T-cell (primary cell): ENCODE data around the gene FLT3LG. TPM values are rescaled to one million over a fixed set of nuclear protein-coding genes. Genes with fewer than 3 reads are reported as not detected.

Experiments used
- ATAC-seq, 4 experiments: fragments of 200-7000 bp in 3 of 4; fragments of 150-1000 bp in 1 of 4; cut with Tn5 transposase; replicated peaks in 1 of 4; 1 replicate in 3 of 4; 2 replicates in 1 of 4; pipeline ENCODE4 v1.10.0; 2021; ENCODE audit warnings: moderate library complexity in 3 of 4, mild to moderate bottlenecking in 2 of 4, moderate number of reproducible peaks in 1 of 4
- CTCF ChIA-PET, 2 donors: fragments of 300-600 bp; sonication (Branson Sonifier 250); formaldehyde crosslinking; loops; one replicate each; lab custom pipeline; 2022; ENCODE audit warnings: antibody characterized with exemption in 2 of 2; lab: Charles Lee
- POLR2A ChIA-PET, 2 donors: fragments of 300-600 bp; sonication (Branson Sonifier 250); formaldehyde crosslinking; loops; one replicate each; lab custom pipeline; 2022; ENCODE audit warnings: antibody characterized with exemption in 2 of 2; lab: Charles Lee
- DNase-seq, 35 experiments: peaks; one replicate each; pipeline versions ENCODE4 v3.0.0 to v3.0.0-alpha.2; 2013 to 2023
- H3K27ac ChIP-seq: one replicate; pipeline ENCODE4 v1.5.1; 2013; ENCODE audit warnings: low read length
- H3K27me3 ChIP-seq, 2 experiments: replicated peaks in 1 of 2; 1 replicate in 1 of 2; 2 replicates in 1 of 2; pipeline versions ENCODE4 v1.6.1 to v1.7.0; 2013; ENCODE audit warnings: low read length in 1 of 2, mixed read lengths in 1 of 2; ENCODE audit not compliant: control insufficient read depth in 2 of 2, insufficient read depth in 2 of 2; ENCODE audit errors: extremely low read depth in 1 of 2
- H3K36me3 ChIP-seq, 2 donors: 1 replicate in 1 of 2; 2 replicates in 1 of 2; pipeline versions ENCODE4 v1.6.1 to v1.7.0; 2013; ENCODE audit warnings: low read length in 1 of 2; ENCODE audit not compliant: control insufficient read depth in 2 of 2, insufficient read depth in 1 of 2; ENCODE audit errors: extremely low read depth in 1 of 2
- H3K4me1 ChIP-seq, 2 experiments: 1 replicate in 1 of 2; 2 replicates in 1 of 2; pipeline versions ENCODE4 v1.6.1 to v1.7.0; 2013; ENCODE audit warnings: low read length in 2 of 2, mixed read lengths in 1 of 2; ENCODE audit not compliant: insufficient read depth in 2 of 2, control insufficient read depth in 1 of 2; ENCODE audit errors: extremely low read depth in 1 of 2
- H3K4me3 ChIP-seq, 2 donors: 1 replicate in 1 of 2; 2 replicates in 1 of 2; pipeline versions ENCODE4 v1.5.1 to v1.7.0; 2013; ENCODE audit warnings: mild to moderate bottlenecking in 2 of 2, low read length in 1 of 2, moderate library complexity in 1 of 2; ENCODE audit not compliant: control insufficient read depth in 1 of 2; ENCODE audit errors: extremely low read depth in 1 of 2
- H3K9me3 ChIP-seq: 2 replicates; pipeline ENCODE4 v1.7.0; 2013
- H3K27ac Mint-ChIP-seq, 2 donors: one replicate each; pipeline ENCODE4 v1.8.0; 2020 to 2021; ENCODE audit warnings: mild to moderate bottlenecking in 2 of 2, mixed read lengths in 2 of 2
- H3K27me3 Mint-ChIP-seq, 2 donors: one replicate each; pipeline ENCODE4 v1.8.0; 2021 to 2022; ENCODE audit warnings: mixed read lengths in 2 of 2
- H3K36me3 Mint-ChIP-seq: one replicate; pipeline ENCODE4 v1.8.0; 2021; ENCODE audit warnings: mixed read lengths
- H3K4me1 Mint-ChIP-seq, 3 donors: one replicate each; pipeline ENCODE4 v1.8.0; 2020 to 2022; ENCODE audit warnings: mixed read lengths in 3 of 3, mild to moderate bottlenecking in 1 of 3
- H3K4me3 Mint-ChIP-seq, 3 donors: one replicate each; pipeline ENCODE4 v1.8.0; 2020 to 2022; ENCODE audit warnings: mild to moderate bottlenecking in 3 of 3, mixed read lengths in 3 of 3, moderate library complexity in 3 of 3
- H3K9me3 Mint-ChIP-seq, 3 donors: one replicate each; pipeline ENCODE4 v1.8.0; 2020 to 2022; ENCODE audit warnings: mixed read lengths in 3 of 3
- WGBS: methylation state at CpG from one replicate; pipeline ENCODE4 v1.1.5; 2013; ENCODE audit warnings: missing lambda C conversion rate; ENCODE audit not compliant: insufficient coverage; 5-methylcytosine and 5-hydroxymethylcytosine counted together
- total RNA-seq, 35 experiments: library from RNA in 6 of 35; stranded (reverse) in 6 of 35; fragments of 120-200 nt in 1 of 35; gene quantifications; one replicate each; pipeline versions ENCODE4 v1.2.1 to v1.2.4 and lab custom pipeline; 2013 to 2026

The FLT3LG gene
- total RNA-seq, 5 donors from 2014 or later (not counting 1 experiment from before 2014, with no cell fraction given): 238 to 356 (median 260) TPM

DNA sequence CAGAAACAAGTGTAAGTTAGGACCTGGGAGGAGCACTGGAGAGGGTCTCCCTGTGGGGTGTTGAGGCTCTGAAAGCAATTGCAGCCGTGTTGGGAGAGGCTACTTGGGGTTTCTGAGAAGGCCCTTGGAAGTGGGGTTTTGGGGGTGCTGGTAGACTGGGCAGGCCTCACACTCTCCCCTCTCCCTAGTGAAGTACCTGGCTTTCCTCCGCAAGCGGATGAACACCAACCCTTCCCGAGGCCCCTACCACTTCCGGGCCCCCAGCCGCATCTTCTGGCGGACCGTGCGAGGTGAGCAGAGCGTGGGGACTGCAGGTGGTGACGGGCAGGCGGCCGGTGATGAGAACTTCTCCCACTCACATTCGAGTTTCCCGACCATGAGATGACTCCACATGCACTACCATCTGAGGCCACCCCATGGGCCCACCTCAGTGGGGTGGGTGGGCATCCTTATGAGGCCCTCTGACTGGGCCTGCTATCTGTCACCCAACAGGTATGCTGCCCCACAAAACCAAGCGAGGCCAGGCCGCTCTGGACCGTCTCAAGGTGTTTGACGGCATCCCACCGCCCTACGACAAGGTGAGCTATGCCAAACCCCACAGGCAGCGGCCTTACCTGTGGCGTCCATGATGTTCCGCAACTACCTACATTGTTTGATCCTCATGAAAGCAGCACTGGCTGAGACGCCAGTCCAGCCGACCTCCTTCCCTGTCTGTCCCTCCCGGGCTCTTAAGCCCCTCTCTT, 16.4 kb downstream of the FLT3LG start:
- peaks cover 58 to 74% (median 71%) of the 10 kb centered on the region in 3 donors for H3K4me1 Mint-ChIP-seq
- H3K4me1 ChIP-seq: peaks cover 17 to 72% of the 10 kb centered on the region in 2 experiments

DNA sequence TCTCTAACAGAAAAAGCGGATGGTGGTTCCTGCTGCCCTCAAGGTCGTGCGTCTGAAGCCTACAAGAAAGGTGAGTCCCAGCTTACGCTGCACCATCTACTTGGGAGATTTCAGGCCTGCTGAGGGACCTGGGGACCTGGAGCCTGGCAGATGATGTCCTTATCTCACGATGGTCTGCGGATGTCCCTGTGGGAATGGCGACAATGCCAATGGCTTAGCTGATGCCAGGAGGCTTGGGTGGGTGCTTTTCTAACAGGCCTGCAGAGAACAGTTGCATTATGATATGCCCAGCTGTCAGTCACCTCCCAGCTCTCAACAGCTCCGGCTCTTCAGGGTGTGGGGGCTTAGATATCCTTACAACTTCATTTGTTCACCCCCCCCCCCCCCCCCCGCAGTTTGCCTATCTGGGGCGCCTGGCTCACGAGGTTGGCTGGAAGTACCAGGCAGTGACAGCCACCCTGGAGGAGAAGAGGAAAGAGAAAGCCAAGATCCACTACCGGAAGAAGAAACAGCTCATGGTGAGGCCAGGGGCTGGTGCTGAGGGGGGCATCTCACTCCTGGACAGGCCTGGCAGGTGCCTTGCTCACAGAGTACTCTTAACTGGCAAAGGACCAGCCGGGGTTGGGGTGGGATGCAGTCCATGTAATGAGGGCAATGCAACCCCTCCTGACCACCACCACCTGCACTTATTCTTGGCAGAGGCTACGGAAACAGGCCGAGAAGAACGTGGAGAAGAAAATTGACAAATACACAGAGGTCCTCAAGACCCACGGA, 17.2 kb downstream of the FLT3LG start:
- DNase-seq (no peak), ATAC-seq (no peak)
- Mint-ChIP-seq H3K27me3 (no peaks in the 10 kb centered on the region), H3K36me3 (peaks cover 56% of the 10 kb centered on the region), H3K4me3 (peak overlapping the region; percentile 17 to 99 (median 31)), H3K27ac (peak overlapping the region; percentile 88 to 94), H3K4me1 (peaks cover 58 to 76% (median 69%) of the 10 kb centered on the region in 3 donors), H3K9me3 (no peaks in the 10 kb centered on the region)
- ChIA-PET POLR2A (interaction anchor here in 1 of 2 donors (0.6 kb wide), 1 partner anchor 8 kb away, joined by 3 read pairs; no protein-coding TSS in a partner anchor), CTCF (interaction anchor here in 1 of 2 donors (0.7 kb wide), 1 partner anchor 173 kb away, joined by 3 read pairs; no protein-coding TSS in a partner anchor)
- 86% methylated on average over 8 of the region's 17 CpGs for WGBS
- no peak overlapping the region for H3K4me3 ChIP-seq
- no peaks in the 10 kb centered on the region for H3K27me3 ChIP-seq
- H3K4me1 ChIP-seq: peaks cover 17 to 73% of the 10 kb centered on the region in 2 experiments
- H3K9me3 ChIP-seq: no peaks in the 10 kb centered on the region
- H3K27ac ChIP-seq: peak overlapping the region; percentile 85
- peaks cover 20 to 50% of the 10 kb centered on the region in 2 donors for H3K36me3 ChIP-seq

More for the DNA sequence above, 16.4 kb downstream of the FLT3LG start:
- no peaks in the 10 kb centered on the region for H3K9me3 Mint-ChIP-seq
- peaks cover 21 to 57% of the 10 kb centered on the region in 2 donors for H3K36me3 ChIP-seq
- H3K27me3 ChIP-seq: no peaks in the 10 kb centered on the region
- H3K36me3 Mint-ChIP-seq: peaks cover 62% of the 10 kb centered on the region
- H3K4me3 ChIP-seq: peak overlapping the region in 1 of 2 donors; percentile 89
- POLR2A ChIA-PET: interaction anchor here in 1 of 2 donors (0.6 kb wide), 1 partner anchor 9 kb away, joined by 3 read pairs; no protein-coding TSS in a partner anchor
- DNase-seq (peak in 2 of 35 experiments; percentile 16 to 31), ATAC-seq (no peak)
- H3K27ac ChIP-seq: peak overlapping the region; percentile 85
- H3K27ac Mint-ChIP-seq: peak overlapping the region; percentile 94 to 96
- H3K27me3 Mint-ChIP-seq: no peaks in the 10 kb centered on the region
- no peaks in the 10 kb centered on the region for H3K9me3 ChIP-seq
- H3K4me3 Mint-ChIP-seq: peak overlapping the region; percentile 99
- WGBS: 65% methylated on average over 16 of the region's 27 CpGs
- CTCF ChIA-PET: interaction anchor here in 1 of 2 donors (0.7 kb wide), 1 partner anchor 174 kb away, joined by 3 read pairs; no protein-coding TSS in a partner anchor

DNA sequence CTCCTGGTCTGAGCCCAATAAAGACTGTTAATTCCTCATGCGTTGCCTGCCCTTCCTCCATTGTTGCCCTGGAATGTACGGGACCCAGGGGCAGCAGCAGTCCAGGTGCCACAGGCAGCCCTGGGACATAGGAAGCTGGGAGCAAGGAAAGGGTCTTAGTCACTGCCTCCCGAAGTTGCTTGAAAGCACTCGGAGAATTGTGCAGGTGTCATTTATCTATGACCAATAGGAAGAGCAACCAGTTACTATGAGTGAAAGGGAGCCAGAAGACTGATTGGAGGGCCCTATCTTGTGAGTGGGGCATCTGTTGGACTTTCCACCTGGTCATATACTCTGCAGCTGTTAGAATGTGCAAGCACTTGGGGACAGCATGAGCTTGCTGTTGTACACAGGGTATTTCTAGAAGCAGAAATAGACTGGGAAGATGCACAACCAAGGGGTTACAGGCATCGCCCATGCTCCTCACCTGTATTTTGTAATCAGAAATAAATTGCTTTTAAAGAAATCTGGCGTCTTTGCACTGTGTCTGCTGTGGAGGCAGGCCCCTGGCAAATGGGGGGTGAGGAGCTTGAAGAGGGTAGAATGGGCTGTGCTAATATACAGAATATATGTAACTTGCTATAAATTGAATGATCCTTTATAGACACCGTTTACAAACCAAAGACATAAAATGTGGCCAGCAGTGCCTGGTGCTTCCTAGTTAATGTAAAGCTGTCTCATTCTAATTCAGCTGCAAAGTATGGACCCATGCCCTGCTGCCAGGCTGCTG, 18.0 kb downstream of the FLT3LG start:
- Histone ChIP-seq H3K27ac (no peak overlapping the region), H3K4me3 (no peak overlapping the region), H3K9me3 (no peaks in the 10 kb centered on the region), H3K36me3 (peaks cover 17 to 45% of the 10 kb centered on the region in 2 donors), H3K27me3 (no peaks in the 10 kb centered on the region), H3K4me1 (peaks cover 17 to 68% of the 10 kb centered on the region in 2 experiments)
- H3K36me3 Mint-ChIP-seq: peaks cover 55% of the 10 kb centered on the region
- no peaks in the 10 kb centered on the region for H3K27me3 Mint-ChIP-seq
- ChIA-PET POLR2A (interaction anchor here in 1 of 2 donors (0.5 kb wide), 1 partner anchor 170 kb away, joined by 4 read pairs; no protein-coding TSS in a partner anchor), CTCF (interaction anchor here in 1 of 2 donors (1.0 kb wide), 2 partner anchors 14 to 77 kb away, joined by 4 to 5 read pairs; no protein-coding TSS in a partner anchor)
- peak in 1 of 35 experiments; percentile 29 for DNase-seq
- WGBS: 82% methylated on average over 2 of the region's 7 CpGs
- no peak for ATAC-seq
- H3K4me3 Mint-ChIP-seq: no peak overlapping the region
- H3K27ac Mint-ChIP-seq: peak overlapping the region; percentile 85 to 88
- H3K9me3 Mint-ChIP-seq: no peaks in the 10 kb centered on the region
- peaks cover 57 to 75% (median 71%) of the 10 kb centered on the region in 3 donors for H3K4me1 Mint-ChIP-seq

GRCh38 chr19:49492573-49493405, 18.8 kb downstream of the FLT3LG start:
- CTCF ChIA-PET: interaction anchor here in 1 of 2 donors (0.9 to 1.0 kb wide), 3 partner anchors 13 to 76 kb away, joined by 4 to 5 read pairs (median 4); no protein-coding TSS in a partner anchor
- no peaks in the 10 kb centered on the region for H3K9me3 ChIP-seq
- H3K4me1 ChIP-seq: peaks cover 21 to 73% of the 10 kb centered on the region in 2 experiments
- Mint-ChIP-seq H3K4me3 (peak overlapping the region in 2 of 3 donors; percentile 28 to 37), H3K36me3 (peaks cover 56% of the 10 kb centered on the region), H3K27me3 (no peaks in the 10 kb centered on the region), H3K27ac (peak overlapping the region; percentile 85 to 88), H3K4me1 (peaks cover 65 to 77% (median 71%) of the 10 kb centered on the region in 3 donors), H3K9me3 (no peaks in the 10 kb centered on the region)
- no peaks in the 10 kb centered on the region for H3K27me3 ChIP-seq
- POLR2A ChIA-PET: interaction anchor here in 1 of 2 donors (0.5 kb wide), 1 partner anchor 171 kb away, joined by 4 read pairs; no protein-coding TSS in a partner anchor
- H3K27ac ChIP-seq: peak overlapping the region; percentile 1
- peaks cover 17 to 50% of the 10 kb centered on the region in 2 donors for H3K36me3 ChIP-seq
- ATAC-seq (no peak), DNase-seq (peak in 2 of 35 experiments; percentile 24 to 48)
- no peak overlapping the region for H3K4me3 ChIP-seq
- WGBS: 74% methylated on average over 8 of the region's 12 CpGs

DNA sequence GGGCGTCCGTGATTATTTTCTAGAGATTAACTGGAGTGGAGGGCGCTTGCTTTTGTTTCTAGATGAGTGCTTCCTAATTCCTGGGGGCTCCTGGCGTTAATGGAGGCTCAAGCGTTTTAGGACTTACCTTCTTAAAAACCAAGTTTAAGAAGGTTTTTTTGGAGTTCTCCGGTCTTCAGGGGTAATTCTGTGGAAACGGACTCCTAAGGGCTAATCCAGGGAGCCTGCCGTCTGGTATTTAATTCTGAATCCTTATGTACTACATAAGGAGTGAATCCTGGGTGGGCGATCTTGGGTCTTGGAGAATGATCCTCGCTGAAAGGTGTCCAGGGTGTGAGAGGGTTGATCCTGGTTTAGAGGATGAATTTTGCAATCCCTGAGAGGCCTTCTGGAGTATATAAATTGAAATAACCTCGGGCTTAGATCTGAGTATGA, 22.6 kb downstream of the FLT3LG start:
- DNase-seq (no peak), ATAC-seq (no peak)
- ChIA-PET CTCF (interaction anchor here in 1 of 2 donors (1.6 to 1.8 kb wide), 2 partner anchors 23 to 26 kb away, joined by 5 to 7 read pairs; no protein-coding TSS in a partner anchor), POLR2A (no interaction called here)
- no peaks in the 10 kb centered on the region for H3K9me3 ChIP-seq
- peaks cover 56 to 66% (median 66%) of the 10 kb centered on the region in 3 donors for H3K4me1 Mint-ChIP-seq
- 0% methylated on average over 6 of the region's 11 CpGs for WGBS
- peaks cover 0 to 46% of the 10 kb centered on the region in 2 donors for H3K36me3 ChIP-seq
- H3K4me1 ChIP-seq: peaks cover 11 to 63% of the 10 kb centered on the region in 2 experiments
- peak overlapping the region; percentile 78 to 92 for H3K4me3 ChIP-seq
- H3K27me3 ChIP-seq: no peaks in the 10 kb centered on the region
- peaks cover 49% of the 10 kb centered on the region for H3K36me3 Mint-ChIP-seq
- H3K27me3 Mint-ChIP-seq: no peaks in the 10 kb centered on the region
- H3K27ac Mint-ChIP-seq: peak overlapping the region; percentile 95 to 100
- peak overlapping the region; percentile 99 to 100 (median 100) for H3K4me3 Mint-ChIP-seq
- H3K27ac ChIP-seq: peak overlapping the region; percentile 92
- no peaks in the 10 kb centered on the region for H3K9me3 Mint-ChIP-seq
